NCI-H226 (cell line): Measurements from ENCODE around the gene ZNF385B.
A peak's percentile ranks its signal among the peaks of the same experiment; 100 is the strongest.
"Not testable (repeated sequence)": the region's sequence is repeated elsewhere in the genome, so short reads cannot be mapped to it uniquely, and the experiment has no call there.

Experiments used
- DNase-seq: peaks from one replicate; pipeline ENCODE4 v3.0.0-alpha.2; 2015

ZNF385B gene

DNA sequence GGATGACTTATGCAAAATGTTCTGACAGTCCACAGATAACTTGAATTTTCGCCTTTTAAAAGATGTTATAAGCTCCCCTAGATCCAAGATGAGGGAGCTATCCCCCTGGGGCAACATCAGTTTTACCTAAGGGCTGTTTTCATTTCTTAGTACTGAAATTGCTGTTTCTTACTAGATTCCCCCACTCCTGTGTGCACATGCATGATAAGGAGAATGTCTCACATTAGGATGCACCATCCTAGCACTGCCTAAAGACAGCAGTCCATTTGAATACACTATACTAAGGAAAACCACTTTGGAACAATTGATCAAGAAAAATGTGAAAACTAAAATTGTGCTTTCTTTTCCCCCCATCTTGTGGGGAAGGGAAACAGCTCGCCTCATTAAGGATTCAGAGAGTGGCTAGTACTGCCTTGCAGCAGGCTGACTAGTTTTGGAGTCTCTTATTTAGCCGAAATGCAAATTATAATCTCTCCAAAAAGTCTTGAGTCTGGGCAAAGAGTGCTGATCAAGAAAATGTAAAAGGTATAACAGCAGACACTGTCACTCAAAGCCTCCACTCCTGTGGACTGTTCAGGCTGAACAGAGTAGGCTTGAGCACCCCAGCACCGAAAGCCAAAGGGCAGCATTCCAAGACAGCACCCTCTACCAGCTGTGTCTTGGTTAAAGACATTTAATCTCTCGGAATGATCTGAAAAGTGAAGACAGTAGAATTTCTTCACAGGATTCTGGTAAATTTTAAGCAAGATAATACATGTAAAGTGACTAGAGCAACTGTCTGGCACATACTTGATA is 65.0 kb downstream of the ZNF385B start:
- DNase-seq = no peak

DNA sequence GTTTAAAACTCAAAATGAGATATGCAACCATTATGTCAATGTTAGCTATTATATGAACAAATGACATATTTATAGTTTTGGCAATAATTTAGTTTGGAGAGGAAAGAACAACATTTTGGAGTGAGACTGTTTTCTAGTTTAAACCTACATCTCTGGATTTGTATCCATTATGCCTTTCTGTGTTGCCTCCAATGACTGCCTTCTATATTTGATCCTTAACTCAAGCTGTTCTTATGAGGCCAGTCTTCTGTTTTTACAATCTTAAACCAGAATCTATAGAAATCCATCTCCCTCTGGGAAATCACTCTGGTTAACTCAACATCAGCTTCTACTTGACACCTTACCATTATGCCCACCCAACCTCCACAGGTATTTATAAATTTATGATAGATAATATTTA is 67.5 kb downstream of the ZNF385B start:
- no peak for DNase-seq

DNA sequence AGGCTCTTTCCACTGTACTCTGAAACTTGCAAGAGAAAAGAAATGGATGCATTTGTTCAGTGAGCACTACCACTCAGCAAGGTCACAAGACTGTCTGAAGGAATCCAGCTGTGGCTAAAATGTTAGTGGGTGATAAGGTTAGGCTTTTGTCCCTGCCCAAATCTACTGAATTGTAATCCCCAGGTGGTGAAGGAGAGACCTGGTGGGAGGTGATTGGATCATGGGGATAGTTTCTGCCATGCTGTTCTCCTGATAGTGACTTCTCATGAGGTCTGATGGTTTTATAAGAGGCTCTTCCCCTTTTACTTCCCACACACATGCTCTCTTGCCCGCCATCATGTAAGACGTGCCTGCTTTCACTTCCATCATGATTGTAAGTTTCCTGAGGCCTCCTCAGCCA is 68.2 kb downstream of the ZNF385B start:
- no peak for DNase-seq

- no peak for DNase-seq
Measured at GRCh38 chr2:179790235-179791217, 70.9 kb downstream of the ZNF385B start.

GRCh38 chr2:179788104-179788503 is 73.3 kb downstream of the ZNF385B start:
- no peak for DNase-seq

DNA sequence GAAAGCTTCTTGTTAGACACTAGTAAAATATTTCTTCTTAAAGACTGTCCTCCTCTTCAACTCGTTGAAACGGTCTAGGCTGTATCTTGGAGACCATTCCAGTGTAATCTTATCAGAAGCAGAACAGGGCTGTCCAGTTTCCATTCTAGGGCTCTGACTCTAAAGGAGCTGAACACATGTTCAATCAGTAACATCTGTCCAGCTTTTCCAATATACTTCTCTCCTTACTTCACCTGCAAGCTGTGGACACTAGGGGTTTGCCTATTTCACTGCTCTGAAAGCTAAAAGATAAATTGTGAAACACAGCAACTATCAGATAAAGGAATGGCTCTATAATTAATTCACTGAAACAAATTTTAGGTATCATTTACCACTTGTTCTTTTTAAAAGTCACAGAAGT is 73.8 kb downstream of the ZNF385B start:
- DNase-seq = no peak

GRCh38 chr2:179785902-179786301 is 75.5 kb downstream of the ZNF385B start:
- no peak for DNase-seq

DNA sequence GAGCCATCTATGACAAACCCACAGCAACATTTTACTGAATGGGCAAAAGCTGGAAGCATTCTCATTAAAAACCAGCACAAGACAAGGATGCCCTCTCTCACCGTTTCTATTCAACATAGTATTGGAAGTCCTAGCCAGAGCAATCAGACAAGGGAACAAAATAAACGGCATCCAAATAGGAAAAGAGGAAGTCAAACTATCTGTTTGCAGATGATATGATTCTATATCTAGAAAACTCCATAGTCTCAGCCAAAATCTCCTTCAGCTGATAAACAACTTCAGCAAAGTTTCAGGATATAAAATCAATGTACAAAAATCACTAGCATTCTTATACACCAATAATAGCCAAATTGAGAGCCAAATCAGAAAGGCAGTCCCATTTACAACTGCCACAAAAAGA is 79.1 kb downstream of the ZNF385B start:
- DNase-seq = not testable (repeated sequence)

DNA sequence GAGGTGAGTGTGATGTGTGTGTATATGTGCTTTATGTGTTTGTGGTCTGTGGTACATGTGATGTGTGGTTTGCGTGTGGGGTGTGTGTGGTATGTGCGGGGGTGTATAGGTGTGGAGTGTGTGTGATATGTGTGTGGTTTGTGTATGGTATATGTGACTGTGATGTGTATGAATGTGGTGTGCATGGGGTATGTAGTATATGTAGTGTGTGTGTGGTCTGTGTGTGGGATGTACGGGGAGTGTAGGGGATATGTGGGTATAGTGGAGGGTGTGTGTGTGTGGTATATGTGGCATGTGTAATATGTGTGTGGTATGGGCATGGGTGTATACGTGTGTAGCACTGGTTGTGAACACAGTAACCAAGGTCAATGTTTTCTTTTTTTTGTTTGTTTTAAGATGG is 87.4 kb downstream of the ZNF385B start:
- no peak for DNase-seq

DNA sequence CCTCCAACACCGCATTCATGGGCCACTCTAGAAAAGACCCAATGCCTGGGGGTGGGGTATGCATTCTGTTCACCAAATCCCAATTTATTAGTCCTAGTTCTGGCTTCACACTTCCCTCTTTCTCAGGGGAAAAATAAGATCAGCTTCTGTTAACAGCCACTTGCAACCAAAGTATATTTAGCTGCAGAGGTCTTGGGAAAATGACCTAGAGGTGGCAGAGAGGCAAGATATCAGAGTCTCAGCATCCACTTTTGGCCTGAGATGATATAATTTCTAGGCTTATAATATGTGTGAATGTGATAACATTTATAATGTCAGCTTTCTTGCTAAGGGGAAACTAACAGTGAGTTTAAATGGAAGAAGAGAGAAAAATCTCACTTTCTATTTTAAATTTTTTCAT is 89.1 kb downstream of the ZNF385B start:
- no peak for DNase-seq

GRCh38 chr2:179771791-179772190 is 89.6 kb downstream of the ZNF385B start:
- DNase-seq = no peak

- no peak for DNase-seq
Measured at GRCh38 chr2:179770029-179770428, 91.4 kb downstream of the ZNF385B start.

DNA sequence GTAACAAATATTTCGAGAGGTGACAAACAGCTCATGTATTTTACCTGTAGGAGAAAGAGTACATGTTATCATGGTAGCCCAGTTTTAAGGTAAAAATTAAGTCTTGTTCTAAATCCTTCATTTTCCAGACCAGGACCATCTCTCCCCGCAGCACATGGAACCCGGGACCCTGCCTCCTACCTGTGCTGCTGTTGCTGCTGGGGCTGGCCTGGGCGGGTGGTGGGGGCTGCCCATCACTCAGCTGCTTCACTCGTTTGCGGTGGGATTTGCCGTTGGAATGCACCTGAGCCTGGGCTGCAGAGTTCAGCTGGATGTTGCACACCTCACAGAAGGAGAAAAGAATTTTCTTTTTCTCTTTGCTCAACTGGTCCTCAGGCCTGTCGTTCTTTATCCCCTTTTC is 92.1 kb downstream of the ZNF385B start:
- no peak for DNase-seq

GRCh38 chr2:179768765-179769164 is 92.6 kb downstream of the ZNF385B start:
- DNase-seq = peak; percentile 87

DNA sequence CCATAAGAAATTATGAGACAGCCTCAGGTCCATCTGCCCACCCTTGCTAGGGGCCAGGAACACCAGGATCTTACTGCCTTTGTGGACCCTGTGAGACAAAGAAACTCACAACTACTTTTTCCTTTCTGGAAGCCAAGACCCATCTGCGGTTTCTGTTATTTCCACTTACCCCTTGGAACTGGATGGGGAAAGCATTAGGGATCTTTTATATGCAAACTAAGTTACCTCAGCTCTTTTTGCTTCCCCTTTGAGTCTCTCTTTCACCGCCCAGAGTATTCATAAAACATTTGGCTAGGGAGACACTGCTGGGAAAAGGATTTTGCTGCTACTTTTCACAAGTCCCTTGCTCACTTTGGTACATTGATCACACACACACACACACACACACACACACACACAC is 95.7 kb downstream of the ZNF385B start:
- DNase-seq = no peak

GRCh38 chr2:179764710-179765109 is 96.7 kb downstream of the ZNF385B start:
- no peak for DNase-seq

DNA sequence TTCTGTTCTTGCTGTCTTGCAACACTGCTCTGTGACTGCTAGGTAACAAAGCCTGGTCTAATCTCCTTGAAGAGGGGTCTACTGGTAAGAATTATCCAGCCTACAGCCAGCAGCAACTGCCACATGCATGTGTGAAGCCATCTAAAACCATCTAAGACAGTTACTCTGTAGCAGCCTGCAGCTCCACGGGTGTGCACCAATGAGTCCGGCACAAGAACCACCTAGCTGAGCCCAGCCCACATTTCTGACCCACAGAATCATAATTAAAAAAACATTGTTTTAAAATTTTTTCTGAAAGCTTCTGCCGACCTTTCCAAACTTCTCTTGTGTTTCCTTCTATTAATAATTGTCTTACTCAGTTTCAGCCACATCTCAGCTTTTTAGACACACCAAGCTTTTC is 102.8 kb downstream of the ZNF385B start:
- no peak for DNase-seq

- DNase-seq = no peak
Measured at GRCh38 chr2:179751163-179751809, 110.1 kb downstream of the ZNF385B start.

- peak; percentile 18 for DNase-seq
Measured at GRCh38 chr2:179749210-179749609, 112.2 kb downstream of the ZNF385B start.

DNA sequence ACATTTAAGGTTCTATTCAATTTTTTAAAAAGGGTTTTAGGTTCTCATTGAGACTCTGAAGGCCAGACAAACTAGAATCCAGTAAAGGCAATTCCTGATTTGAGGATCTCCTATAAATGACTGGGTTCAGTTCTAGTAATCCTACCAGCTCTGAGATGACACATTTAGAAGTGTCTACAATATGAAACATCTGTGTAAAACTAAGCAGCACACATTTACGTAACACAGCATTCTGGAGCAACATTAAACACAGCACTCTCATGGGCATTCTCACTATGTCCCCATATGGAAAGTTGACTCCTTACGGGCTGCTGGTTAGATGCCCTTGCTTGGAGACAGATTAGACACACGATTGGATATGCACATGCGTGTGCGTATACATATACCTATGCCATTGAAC is 114.4 kb downstream of the ZNF385B start:
- no peak for DNase-seq

DNA sequence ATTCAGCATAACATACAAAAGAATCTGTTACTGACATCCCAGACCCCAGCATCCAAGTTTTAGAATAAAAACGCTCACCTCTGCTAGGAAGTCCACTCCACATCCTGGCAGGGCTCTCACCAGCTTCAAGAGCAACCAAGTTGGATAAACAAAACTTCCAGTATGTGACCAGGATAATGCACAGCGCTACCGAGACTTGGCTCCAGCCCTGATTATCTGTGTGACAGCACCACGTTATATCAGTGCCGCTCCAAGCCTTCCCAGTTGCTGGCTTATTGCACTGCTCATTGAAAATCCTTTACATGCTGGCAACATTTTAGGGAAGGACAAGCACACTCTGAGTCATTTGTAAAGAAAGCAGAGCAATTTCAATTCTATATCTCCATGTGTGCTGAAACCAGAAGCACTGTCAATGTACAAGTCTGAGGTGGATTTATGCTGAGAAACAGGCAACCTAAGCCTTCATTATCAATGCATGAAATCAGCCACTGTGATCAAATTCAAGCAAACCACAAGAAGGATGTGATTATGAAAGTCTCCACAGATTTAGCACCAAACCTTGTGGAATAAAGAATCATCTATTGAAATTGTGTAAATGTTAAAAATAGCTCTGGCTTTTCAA is 115.7 kb downstream of the ZNF385B start:
- DNase-seq = no peak

GRCh38 chr2:179744401-179744800 is 117.0 kb downstream of the ZNF385B start:
- DNase-seq = no peak

GRCh38 chr2:179741317-179741716 is 120.1 kb downstream of the ZNF385B start:
- no peak for DNase-seq
